ENCODE measurements around the gene TPRN. TPM values are rescaled to one million over a fixed set of nuclear protein-coding genes. Genes with fewer than 3 reads are reported as not detected.

Gene TPRN
- total RNA-seq, 2 donors from 2014 or later, result 13.3 to 19.9 TPM

- ATAC-seq (replicated peaks in 1 of 2) (no peak), DNase-seq (no peak)
- Mint-ChIP-seq H3K4me3 (peak within 1 kb of the TSS; percentile 62 to 73), H3K27me3 (ENCODE audit: low read depth) (peaks cover 28% of the 10 kb centered on the region), H3K36me3 (ENCODE audit: insufficient read depth in 2 of 2) (no peaks in the 10 kb centered on the region), H3K27ac (no peak within 1 kb of the TSS), H3K9me3 (no peaks in the 10 kb centered on the region), H3K4me1 (ENCODE audit: low read depth) (peaks cover 6% of the 10 kb centered on the region)
Observed at GRCh38 chr9:137169896-137170358, 30.6 kb downstream of the TPRN start, which contains the start of gene LRRC26. TSS of gene LRRC26 (minus strand) at chr9:137170051. CDS start at chr9:137169943, 108 bp downstream.

- peak overlapping the region; percentile 62 to 73 for H3K4me3 Mint-ChIP-seq
- peak; percentile 35 to 36 for DNase-seq
- peaks cover 28% of the 10 kb centered on the region for H3K27me3 Mint-ChIP-seq (ENCODE audit: low read depth)
- peak; percentile 34 to 41 for ATAC-seq (replicated peaks in 1 of 2)
- H3K9me3 Mint-ChIP-seq, result no peaks in the 10 kb centered on the region
- H3K36me3 Mint-ChIP-seq (ENCODE audit: insufficient read depth in 2 of 2), result no peaks in the 10 kb centered on the region
- peaks cover 6% of the 10 kb centered on the region for H3K4me1 Mint-ChIP-seq (ENCODE audit: low read depth)
- H3K27ac Mint-ChIP-seq, result no peak overlapping the region
Observed at GRCh38 chr9:137168904-137169856, 31.4 kb downstream of the TPRN start.

- no peaks in the 10 kb centered on the region for H3K36me3 Mint-ChIP-seq (ENCODE audit: insufficient read depth in 2 of 2)
- ATAC-seq (replicated peaks in 1 of 2) (peak; percentile 18 to 21), DNase-seq (peak in 1 of 2 donors; percentile 23)
- peaks cover 5% of the 10 kb centered on the region for H3K4me1 Mint-ChIP-seq (ENCODE audit: low read depth)
- H3K4me3 Mint-ChIP-seq, result peak overlapping the region; percentile 59 to 73
- no peak overlapping the region for H3K27ac Mint-ChIP-seq
- H3K27me3 Mint-ChIP-seq (ENCODE audit: low read depth), result peaks cover 26% of the 10 kb centered on the region
- H3K9me3 Mint-ChIP-seq, result no peaks in the 10 kb centered on the region
Observed at GRCh38 chr9:137168573-137168903, 32.0 kb downstream of the TPRN start.

GRCh38 chr9:137167747-137168572, 32.6 kb downstream of the TPRN start:
- ATAC-seq (replicated peaks in 1 of 2), result peak; percentile 19 to 25

GRCh38 chr9:137167277-137167746, 33.2 kb downstream of the TPRN start:
- ATAC-seq (replicated peaks in 1 of 2) (no peak), DNase-seq (no peak)
- H3K4me3 Mint-ChIP-seq, result no peak overlapping the region
- peaks cover 21% of the 10 kb centered on the region for H3K27me3 Mint-ChIP-seq (ENCODE audit: low read depth)
- no peaks in the 10 kb centered on the region for H3K9me3 Mint-ChIP-seq
- H3K36me3 Mint-ChIP-seq (ENCODE audit: insufficient read depth in 2 of 2), result no peaks in the 10 kb centered on the region
- no peaks in the 10 kb centered on the region for H3K4me1 Mint-ChIP-seq (ENCODE audit: low read depth)
- no peak overlapping the region for H3K27ac Mint-ChIP-seq

More at GRCh38 chr9:137167747-137168572, 32.6 kb downstream of the TPRN start:
- no peak for DNase-seq
- no peaks in the 10 kb centered on the region for H3K36me3 Mint-ChIP-seq (ENCODE audit: insufficient read depth in 2 of 2)
- no peak overlapping the region for H3K4me3 Mint-ChIP-seq
- H3K27ac Mint-ChIP-seq, result no peak overlapping the region
- H3K27me3 Mint-ChIP-seq (ENCODE audit: low read depth), result peaks cover 21% of the 10 kb centered on the region
- H3K9me3 Mint-ChIP-seq, result no peaks in the 10 kb centered on the region
- H3K4me1 Mint-ChIP-seq (ENCODE audit: low read depth), result no peaks in the 10 kb centered on the region

GRCh38 chr9:137166380-137167229, 33.9 kb downstream of the TPRN start:
- Mint-ChIP-seq H3K9me3 (no peaks in the 10 kb centered on the region), H3K4me3 (no peak overlapping the region), H3K27ac (no peak overlapping the region), H3K36me3 (ENCODE audit: insufficient read depth in 2 of 2) (no peaks in the 10 kb centered on the region), H3K27me3 (ENCODE audit: low read depth) (peaks cover 19% of the 10 kb centered on the region), H3K4me1 (ENCODE audit: low read depth) (no peaks in the 10 kb centered on the region)
- DNase-seq, result no peak
- no peak for ATAC-seq (replicated peaks in 1 of 2)

- peaks cover 11% of the 10 kb centered on the region for H3K27me3 Mint-ChIP-seq (ENCODE audit: low read depth)
- ATAC-seq (replicated peaks in 1 of 2) (no peak), DNase-seq (no peak)
- no peak overlapping the region for H3K4me3 Mint-ChIP-seq
- no peak overlapping the region for H3K27ac Mint-ChIP-seq
- no peaks in the 10 kb centered on the region for H3K9me3 Mint-ChIP-seq
- H3K4me1 Mint-ChIP-seq (ENCODE audit: low read depth), result no peaks in the 10 kb centered on the region
- no peaks in the 10 kb centered on the region for H3K36me3 Mint-ChIP-seq (ENCODE audit: insufficient read depth in 2 of 2)
Observed at GRCh38 chr9:137165250-137165836, 35.2 kb downstream of the TPRN start.

- Mint-ChIP-seq H3K27me3 (ENCODE audit: low read depth) (peaks cover 14% of the 10 kb centered on the region), H3K9me3 (no peaks in the 10 kb centered on the region), H3K27ac (no peak overlapping the region), H3K4me1 (ENCODE audit: low read depth) (peaks cover 3% of the 10 kb centered on the region), H3K36me3 (ENCODE audit: insufficient read depth in 2 of 2) (no peaks in the 10 kb centered on the region), H3K4me3 (no peak overlapping the region)
- ATAC-seq (replicated peaks in 1 of 2) (no peak), DNase-seq (no peak)
Observed at GRCh38 chr9:137164370-137165249, 35.9 kb downstream of the TPRN start.

- peak overlapping the region in 1 of 2 donors; percentile 15 for H3K4me3 Mint-ChIP-seq
- peaks cover 22% of the 10 kb centered on the region for H3K27me3 Mint-ChIP-seq (ENCODE audit: low read depth)
- no peak for DNase-seq
- H3K36me3 Mint-ChIP-seq (ENCODE audit: insufficient read depth in 2 of 2), result no peaks in the 10 kb centered on the region
- H3K27ac Mint-ChIP-seq, result no peak overlapping the region
- H3K9me3 Mint-ChIP-seq, result no peaks in the 10 kb centered on the region
- ATAC-seq (replicated peaks in 1 of 2), result no peak
- peaks cover 11% of the 10 kb centered on the region for H3K4me1 Mint-ChIP-seq (ENCODE audit: low read depth)
Observed at GRCh38 chr9:137163805-137164204, 36.7 kb downstream of the TPRN start.

- no peak overlapping the region for H3K27ac Mint-ChIP-seq
- ATAC-seq (replicated peaks in 1 of 2) (no peak), DNase-seq (no peak)
- no peaks in the 10 kb centered on the region for H3K36me3 Mint-ChIP-seq (ENCODE audit: insufficient read depth in 2 of 2)
- H3K9me3 Mint-ChIP-seq, result no peaks in the 10 kb centered on the region
- peak overlapping the region in 1 of 2 donors; percentile 15 for H3K4me3 Mint-ChIP-seq
- H3K27me3 Mint-ChIP-seq (ENCODE audit: low read depth), result peaks cover 27% of the 10 kb centered on the region
- H3K4me1 Mint-ChIP-seq (ENCODE audit: low read depth), result peaks cover 12% of the 10 kb centered on the region
Observed at GRCh38 chr9:137163365-137163715, 37.2 kb downstream of the TPRN start.

GRCh38 chr9:137162505-137163364, 37.8 kb downstream of the TPRN start:
- Mint-ChIP-seq H3K9me3 (no peaks in the 10 kb centered on the region), H3K36me3 (ENCODE audit: insufficient read depth in 2 of 2) (no peaks in the 10 kb centered on the region), H3K4me1 (ENCODE audit: low read depth) (peaks cover 12% of the 10 kb centered on the region), H3K27ac (no peak overlapping the region), H3K27me3 (ENCODE audit: low read depth) (peaks cover 33% of the 10 kb centered on the region), H3K4me3 (peak overlapping the region in 1 of 2 donors; percentile 43)
- ATAC-seq (replicated peaks in 1 of 2) (peak in 1 of 2 donors; percentile 44), DNase-seq (no peak)

Data from activated T-cell treated with anti-CD3 and anti-CD28 coated beads, Interleukin-2, amount 50 U/mL, for 72 hours (primary cell).